Activated naive CD8-positive, alpha-beta T cell treated with anti-CD3 and anti-CD28 coated beads for 36 hours (primary cell): ENCODE results near the gene SMARCAD1. TPM values are rescaled to one million over a fixed set of nuclear protein-coding genes. Genes with fewer than 3 reads are reported as not detected.
A peak's percentile ranks its signal among the peaks of the same experiment; 100 is the strongest.

ENCODE experiments used
- DNase-seq: peaks from one replicate; pipeline ENCODE4 v3.0.0; 2021
- H3K27ac Mint-ChIP-seq: one replicate; pipeline ENCODE4 v1.8.0; 2022; ENCODE audit warnings: mild to moderate bottlenecking, moderate library complexity, mixed read lengths
- H3K27me3 Mint-ChIP-seq: one replicate; pipeline ENCODE4 v1.8.0; 2022; ENCODE audit warnings: mild to moderate bottlenecking, mixed read lengths
- H3K36me3 Mint-ChIP-seq: one replicate; pipeline ENCODE4 v1.8.0; 2021; ENCODE audit warnings: mild to moderate bottlenecking, mixed read lengths
- H3K4me1 Mint-ChIP-seq: one replicate; pipeline ENCODE4 v1.8.0; 2021; ENCODE audit warnings: mixed read lengths
- H3K4me3 Mint-ChIP-seq: one replicate; pipeline ENCODE4 v1.8.0; 2022; ENCODE audit warnings: mild to moderate bottlenecking, moderate library complexity, mixed read lengths
- H3K9me3 Mint-ChIP-seq: one replicate; pipeline ENCODE4 v1.8.0; 2022; ENCODE audit warnings: mixed read lengths
- total RNA-seq, 2 experiments: library from RNA; stranded (reverse); gene quantifications; one replicate each; pipeline ENCODE4 v1.2.3, GENCODE V29; 2021

Gene SMARCAD1
- total RNA-seq, 2 experiments from 2014 or later, result 33.5 to 35.4 TPM

DNA sequence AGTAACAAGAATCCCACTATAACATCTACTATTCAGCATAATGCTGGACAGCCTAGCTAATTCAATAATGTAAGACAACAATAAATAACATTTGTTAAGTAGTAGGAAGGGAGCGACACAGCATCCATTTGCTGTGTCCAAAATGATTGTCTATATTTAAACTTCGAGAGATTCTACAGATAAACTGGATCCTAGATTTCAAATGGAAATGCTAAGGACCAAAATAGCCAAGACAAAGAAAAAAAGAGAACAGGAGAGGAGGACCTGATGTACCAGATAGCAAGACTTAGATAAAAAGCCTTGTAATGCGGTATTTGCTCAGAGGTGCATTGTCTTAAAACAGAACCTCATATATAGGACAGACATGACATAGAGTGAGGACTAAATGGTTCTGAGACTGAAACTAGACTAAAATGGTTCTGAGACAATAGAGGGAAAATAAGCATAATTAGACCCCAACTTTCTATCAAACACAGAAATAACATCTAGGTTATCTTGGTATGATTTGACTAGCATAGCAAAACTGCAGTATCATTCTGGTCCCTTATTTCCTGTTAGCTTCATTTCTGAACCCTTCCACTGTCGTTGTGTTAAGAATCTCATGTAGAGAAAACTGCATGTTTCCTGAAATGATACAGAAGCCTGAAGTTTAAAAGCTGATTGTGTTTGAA lies 131.2 kb downstream of the SMARCAD1 start:
- peaks cover 22% of the 10 kb centered on the region for H3K4me1 Mint-ChIP-seq

DNA sequence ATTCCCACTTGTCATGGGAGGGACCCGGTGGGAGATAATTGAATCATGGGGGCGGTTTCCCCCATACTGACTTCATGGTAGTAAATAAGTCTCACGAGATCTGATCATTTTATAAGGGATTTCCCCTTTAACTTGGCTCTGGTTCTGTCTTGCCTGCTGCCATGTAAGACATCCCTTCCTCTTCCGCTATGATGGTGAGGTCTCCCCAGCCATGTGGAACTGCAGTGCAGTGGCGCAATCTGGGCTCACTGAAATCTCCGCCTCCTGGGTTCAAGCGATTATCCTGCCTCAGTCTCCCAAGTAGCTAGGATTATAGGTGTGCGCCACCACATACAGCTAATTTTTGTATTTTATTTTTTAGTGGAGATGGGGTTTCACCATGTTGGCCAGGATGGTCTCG lies 132.1 kb downstream of the SMARCAD1 start:
- Mint-ChIP-seq H3K27ac (peak overlapping the region; percentile 93), H3K27me3 (no peaks in the 10 kb centered on the region), H3K36me3 (no peaks in the 10 kb centered on the region), H3K4me1 (peaks cover 22% of the 10 kb centered on the region), H3K9me3 (no peaks in the 10 kb centered on the region), H3K4me3 (peak overlapping the region; percentile 70)
- DNase-seq, result no peak

More for the DNA sequence above, 131.2 kb downstream of the SMARCAD1 start:
- Mint-ChIP-seq H3K9me3 (no peaks in the 10 kb centered on the region), H3K4me3 (peak overlapping the region; percentile 70), H3K36me3 (no peaks in the 10 kb centered on the region), H3K27ac (peak overlapping the region; percentile 93), H3K27me3 (no peaks in the 10 kb centered on the region)
- no peak for DNase-seq

Other genes with a start within 250 kb of the SMARCAD1 start
- not detected for gene HPGDS, start 135.0 kb downstream of the SMARCAD1 start, total RNA-seq
- 10 to 100 TPM; 15.1 to 17.0 TPM for gene PDLIM5, start 244.1 kb downstream of the SMARCAD1 start, total RNA-seq